ENCODE measurements around the gene PHRF1. TPM values are rescaled to one million over a fixed set of nuclear protein-coding genes. Genes with fewer than 3 reads are reported as not detected.

Gene PHRF1
- total and polyA plus RNA-seq, 2 of the 4 experiments (the other 2 are of a cell fraction), result 10.9 to 17.5 TPM

DNA sequence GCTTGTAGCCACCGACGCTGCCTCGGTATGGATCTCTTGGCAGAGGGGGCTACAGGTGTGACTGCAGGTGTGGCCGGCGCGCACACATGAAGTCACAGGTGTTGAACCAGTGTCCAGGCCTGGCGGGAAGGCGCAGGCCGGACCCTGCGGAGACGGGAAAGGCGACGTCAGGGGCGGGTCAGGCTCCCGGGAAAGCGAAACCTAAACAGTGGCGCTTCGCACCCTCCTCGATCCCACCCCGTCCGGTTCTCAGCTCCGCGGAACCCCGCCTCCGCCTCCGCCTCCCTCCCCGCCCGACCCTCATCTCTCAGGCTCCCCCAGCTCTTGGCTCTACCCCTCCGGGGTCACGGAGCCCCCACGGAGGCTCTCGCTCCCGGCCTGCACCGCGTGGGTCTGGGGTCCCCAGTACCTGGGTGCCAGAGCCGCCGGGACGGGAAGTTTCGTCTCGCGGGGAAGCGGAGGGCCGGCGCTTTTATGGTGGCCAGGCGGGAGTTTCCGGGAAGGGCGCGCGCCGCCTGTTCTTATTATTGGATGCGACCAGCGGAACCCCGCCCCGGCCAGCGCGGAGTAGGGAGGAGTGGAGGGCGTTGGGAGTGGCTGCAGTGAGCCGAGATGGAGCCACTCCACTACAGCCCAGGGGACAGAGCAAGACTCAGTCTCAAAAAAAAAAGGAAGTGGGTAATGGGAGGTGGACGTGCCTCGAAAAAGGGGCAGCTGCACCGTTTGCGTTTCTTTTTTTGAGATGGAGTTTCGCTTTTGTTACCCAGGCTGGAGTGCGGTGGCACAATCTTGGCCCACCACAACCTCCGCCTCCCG, 39.4 kb downstream of the PHRF1 start, which contains the start of gene IRF7:
Gene IRF7 (minus strand): TSS at position 447 of the 816 bp plus-strand sequence. CDS start 586 bp downstream, outside the sequence.
- intact Hi-C loops (cut with micrococcal nuclease) (no loop called here), in situ Hi-C loops (cut with MboI; ENCODE audit: low sequenced_read_pairs) (no loop called here), dilution Hi-C loops (cut with HindIII; ENCODE audit: low sequenced_read_pairs, unreplicated experiment) (no loop called here)
- peaks cover 33% of the 10 kb centered on the region for H3K36me3 ChIP-seq (ENCODE audit: control insufficient read depth, insufficient read depth, low read length)
- H3K18ac ChIP-seq (ENCODE audit: low read depth, low read length), result peak within 1 kb of the TSS; percentile 66; the same call in 1 of the 2 replicates
- ChIA-PET POLR2A (ENCODE audit: unreplicated experiment) (no interaction called here), CTCF (no interaction called here)
- peak within 1 kb of the TSS; percentile 93 for H2AFZ ChIP-seq (replicated peaks; ENCODE audit: low read length, poor library complexity)
- no peak within 1 kb of the TSS for H2BK20ac ChIP-seq (ENCODE audit: low read depth, low read length)
- TF ChIP-seq RCOR1 (IDR thresholded peaks at IDR 0.05; ENCODE audit: insufficient replicate concordance, low read length), result no peak
- TF ChIP-seq CEBPB (IDR thresholded peaks at IDR 0.05; ENCODE audit: low read depth, low read length), result no peak
- TF ChIP-seq MAZ (IDR thresholded peaks at IDR 0.05; ENCODE audit: borderline replicate concordance, low read depth, low read length), result peak; percentile 52; the same call in 1 of the 2 replicates
- peak; percentile 82 for TF ChIP-seq POLR2A (IDR thresholded peaks at IDR 0.05; ENCODE audit: low read depth, low read length)
- peak within 1 kb of the TSS; percentile 92 for H2AK5ac ChIP-seq (ENCODE audit: low read depth, low read length)
- DNase-seq (peak; percentile 80), ATAC-seq (ENCODE audit: low read depth) (peak; percentile 96)
- no peaks in the 10 kb centered on the region for H3K9me3 ChIP-seq (ENCODE audit: control insufficient read depth, insufficient read depth, low read length)
- H3K23ac ChIP-seq (ENCODE audit: low read depth, low read length), result peak within 1 kb of the TSS; percentile 41; the same call in 1 of the 2 replicates
- H2AK9ac ChIP-seq (replicated peaks; ENCODE audit: low read depth, low read length, poor library complexity), result peak within 1 kb of the TSS; percentile 98
- H2BK5ac ChIP-seq (ENCODE audit: low read depth, low read length, poor library complexity, severe bottlenecking), result peak within 1 kb of the TSS; percentile 85
- H3K4me3 ChIP-seq (ENCODE audit: insufficient read depth, low read depth, low read length), result peak within 1 kb of the TSS; percentile 91
- H3K27ac ChIP-seq (ENCODE audit: insufficient read depth, low read length), result peak within 1 kb of the TSS; percentile 96
- H3K56ac ChIP-seq (ENCODE audit: extremely low read depth, insufficient read depth, low read length), result no peak within 1 kb of the TSS
- peak within 1 kb of the TSS; percentile 95 for H3K4ac ChIP-seq (ENCODE audit: low read depth, low read length)
- no peaks in the 10 kb centered on the region for H3K27me3 ChIP-seq (ENCODE audit: control insufficient read depth, insufficient read depth, low read length)
- no peak within 1 kb of the TSS for H2BK15ac ChIP-seq (ENCODE audit: low read depth, low read length)
- H3K9ac ChIP-seq (ENCODE audit: low read depth, low read length), result peak within 1 kb of the TSS; percentile 92
- peaks cover 4% of the 10 kb centered on the region; the same call in 1 of the 2 replicates for H3K4me1 ChIP-seq (ENCODE audit: control insufficient read depth, insufficient read depth, low read length)
- WGBS, 2 experiments (ENCODE audit: extremely low coverage in 2 of 2, insufficient read length in 1 of 2), result 7% methylated on average over 18 of the region's 66 CpGs; no CpG with 5 or more reads in 1 of the 2 experiments
- peaks cover 36% of the 10 kb centered on the region for H4K20me1 ChIP-seq (ENCODE audit: insufficient read depth, low read length)
- peaks cover 2 to 39% of the 10 kb centered on the region in 2 experiments; a peak in 3 of 4 replicates for H3K79me1 ChIP-seq (ENCODE audit: low read depth in 1 of 2, low read length in 2 of 2)
- peak within 1 kb of the TSS; percentile 77; the same call in 1 of the 2 replicates for H3K14ac ChIP-seq (replicated peaks; ENCODE audit: low read depth, low read length)
- H3K4me2 ChIP-seq (ENCODE audit: low read depth, low read length), result peak within 1 kb of the TSS; percentile 96
- H4K8ac ChIP-seq (ENCODE audit: low read depth in 2 of 2, low read length in 2 of 2), result peak within 1 kb of the TSS; percentile 43 to 74; a peak in 2 of 4 replicates
- H2BK120ac ChIP-seq (ENCODE audit: low read depth, low read length), result no peak within 1 kb of the TSS
- no TSS peak for BruUV-seq (replicated peaks)
- peak within 1 kb of the TSS; percentile 74 for H4K91ac ChIP-seq (ENCODE audit: insufficient read depth, low read depth, low read length)
- no peaks in the 10 kb centered on the region for H3K9me1 ChIP-seq (ENCODE audit: insufficient read depth, low read length)
- peak within 1 kb of the TSS; percentile 75 for H4K5ac ChIP-seq (ENCODE audit: low read depth, low read length)

All from IMR-90 (cell line).